Stimulated activated CD4-positive, alpha-beta T cell treated with anti-CD3 and anti-CD28 coated beads, TNF-alpha, amount 100 ng/mL, for 24 hours (primary cell): Measurements from ENCODE around the gene ZNF839.

ENCODE experiments used
- DNase-seq, 3 experiments: peaks; one replicate each; pipeline ENCODE4 v3.0.0-alpha.2; 2020; ENCODE audit warnings: low read depth in 3 of 3

ZNF839 gene

DNA sequence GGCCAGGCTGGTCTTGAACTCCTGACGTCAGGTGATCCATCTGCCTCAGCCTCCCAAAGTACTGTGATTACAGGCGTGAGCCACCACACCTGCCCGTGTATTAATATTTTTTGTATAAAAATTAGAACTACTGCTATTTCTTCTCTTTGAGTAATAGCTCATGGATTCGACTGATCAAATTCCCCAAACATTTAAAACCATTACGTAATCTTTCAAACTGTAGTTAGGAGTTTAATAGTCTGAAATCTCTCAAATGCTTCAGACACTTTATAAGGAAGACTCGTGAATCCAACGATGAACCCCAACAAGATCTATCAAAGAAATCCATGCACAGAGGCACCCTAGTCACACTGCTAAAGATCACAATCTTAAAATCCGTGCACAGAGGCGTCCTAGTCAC, 59.3 kb downstream of the ZNF839 start:
- DNase-seq, result no peak

DNA sequence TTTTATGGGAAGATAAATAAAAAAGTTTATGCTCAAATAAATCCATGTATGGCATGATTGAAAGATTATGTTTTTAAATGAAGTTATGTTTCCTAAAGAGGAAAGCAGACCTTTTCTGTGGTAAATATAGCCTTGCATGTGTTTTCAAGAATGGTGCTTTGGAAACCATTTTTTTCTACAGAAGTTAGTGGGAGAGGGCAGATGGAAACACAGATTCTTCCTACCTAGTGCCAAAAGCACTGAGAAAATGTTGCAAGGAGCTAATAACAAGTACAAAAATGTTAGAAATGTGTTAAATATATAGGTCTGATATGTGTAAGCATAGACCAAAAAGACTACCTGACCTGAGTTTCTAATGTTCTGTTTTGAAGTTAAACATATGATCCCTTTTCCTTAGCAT, 67.5 kb downstream of the ZNF839 start:
- DNase-seq, result no peak

DNA sequence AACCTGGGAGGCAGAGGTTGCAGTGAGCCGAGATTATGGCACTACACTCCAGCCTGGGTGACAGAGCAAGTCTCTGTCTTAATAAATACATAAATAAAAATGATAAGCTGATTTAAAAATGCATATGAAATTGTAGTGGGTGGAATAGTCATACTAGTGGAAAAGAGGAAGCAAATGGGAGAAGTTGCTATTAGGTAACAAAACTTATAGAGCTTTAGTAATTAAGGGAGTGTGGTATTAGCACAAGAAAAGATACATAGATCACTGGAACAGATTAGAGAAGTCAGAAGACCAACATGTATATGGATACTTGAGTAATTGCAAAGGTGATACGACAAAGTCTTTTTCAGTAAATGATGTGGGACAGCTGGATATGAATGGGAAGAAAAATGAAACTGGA, 69.7 kb downstream of the ZNF839 start:
- DNase-seq, result no peak

DNA sequence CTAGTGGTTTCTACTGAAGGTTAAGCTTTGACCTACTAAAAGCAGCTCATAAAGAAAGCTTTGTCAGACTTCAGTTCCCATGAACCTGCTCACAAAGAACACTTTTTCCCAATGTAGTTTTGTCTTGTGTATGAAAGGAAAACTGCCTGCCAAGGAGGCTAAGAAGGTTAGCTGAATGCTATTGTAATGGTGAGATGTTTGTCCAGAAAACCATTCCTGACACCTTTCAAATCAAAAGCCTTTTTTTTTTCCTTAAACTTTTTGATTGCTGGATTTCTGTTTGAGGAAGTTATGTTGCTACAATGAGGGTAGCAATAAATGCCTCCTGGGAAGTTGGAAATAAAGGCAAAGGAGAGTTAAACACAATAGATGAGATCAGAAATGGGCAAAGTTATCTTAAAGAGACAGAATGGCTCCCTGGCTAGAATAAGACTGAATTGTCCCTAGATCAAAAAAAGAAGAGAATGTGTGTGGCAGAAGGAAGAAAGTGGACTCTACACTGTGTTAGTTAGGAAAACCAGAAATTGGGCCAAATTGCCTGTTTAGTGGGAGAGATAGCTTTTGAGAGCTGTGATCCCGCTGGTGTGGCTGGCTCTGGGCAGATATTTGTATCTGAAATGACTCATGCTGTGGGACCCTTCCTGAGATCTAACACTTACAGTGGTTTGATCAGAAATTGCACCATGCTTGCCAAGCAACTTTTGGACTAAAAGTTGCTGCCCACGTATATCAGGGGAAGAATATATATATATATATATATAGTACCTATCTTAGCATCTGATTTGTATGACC, 70.7 kb downstream of the ZNF839 start:
- DNase-seq, result no peak
